ENCODE results near the gene STRAP.

Gene STRAP

GRCh38 chr12:15910864-15911721 is 28.9 kb downstream of the STRAP start, which contains the start of gene DERA:
TSS of gene DERA (plus strand) at chr12:15911332. CDS start at chr12:15911384, 52 bp downstream.
- peak within 1 kb of the TSS; percentile 91 for H3K27ac ChIP-seq (ENCODE audit: extremely low read depth, low read depth, low read length)
- POLR2A ChIA-PET, result interaction anchor here (0.6 to 2.0 kb wide), 7 partner anchors 9 to 28 kb away, joined by 3 to 8 read pairs (median 4); no protein-coding TSS in a partner anchor
- H3K36me3 ChIP-seq (ENCODE audit: control insufficient read depth in 2 of 2, insufficient read depth in 1 of 2, low read length in 2 of 2), result peaks cover 0 to 14% of the 10 kb centered on the region in 2 experiments; a peak in 1 of 3 replicates
- peak; percentile 61; the same call in 1 of the 2 replicates for TF ChIP-seq KLF8 (tag by site-specific recombination; IDR thresholded peaks at IDR 0.05)
- 0 out of 2 replicates have a peak, but pooled peaks have one; percentile 51 for TF ChIP-seq REPIN1 (tag by site-specific recombination; IDR thresholded peaks at IDR 0.05; ENCODE audit: low read depth)
- no peak for TF ChIP-seq TRIM28 (IDR thresholded peaks at IDR 0.05; ENCODE audit: borderline replicate concordance, low read length)
- TF ChIP-seq HIC1 (tag by site-specific recombination; IDR thresholded peaks at IDR 0.05), result peak; percentile 75; the same call in 1 of the 2 replicates
- TF ChIP-seq ZBTB8A (tag by site-specific recombination; IDR thresholded peaks at IDR 0.05), result peak; percentile 70
- TF ChIP-seq ZNF473 (tag by site-specific recombination; IDR thresholded peaks at IDR 0.05), result no peak
- TF ChIP-seq ZBTB48 (tag by site-specific recombination; IDR thresholded peaks at IDR 0.05), result peak; percentile 26
- peak; percentile 95 for TF ChIP-seq ZBTB17 (tag by site-specific recombination; IDR thresholded peaks at IDR 0.05)
- peak; percentile 54; the same call in 1 of the 2 replicates for TF ChIP-seq GLIS2 (tag by site-specific recombination; IDR thresholded peaks at IDR 0.05)
- TF ChIP-seq ZNF391 (tag by site-specific recombination; IDR thresholded peaks at IDR 0.05; ENCODE audit: borderline replicate concordance, low read depth), result peak; percentile 62; the same call in 1 of the 2 replicates
- TF ChIP-seq, protein P1, sequence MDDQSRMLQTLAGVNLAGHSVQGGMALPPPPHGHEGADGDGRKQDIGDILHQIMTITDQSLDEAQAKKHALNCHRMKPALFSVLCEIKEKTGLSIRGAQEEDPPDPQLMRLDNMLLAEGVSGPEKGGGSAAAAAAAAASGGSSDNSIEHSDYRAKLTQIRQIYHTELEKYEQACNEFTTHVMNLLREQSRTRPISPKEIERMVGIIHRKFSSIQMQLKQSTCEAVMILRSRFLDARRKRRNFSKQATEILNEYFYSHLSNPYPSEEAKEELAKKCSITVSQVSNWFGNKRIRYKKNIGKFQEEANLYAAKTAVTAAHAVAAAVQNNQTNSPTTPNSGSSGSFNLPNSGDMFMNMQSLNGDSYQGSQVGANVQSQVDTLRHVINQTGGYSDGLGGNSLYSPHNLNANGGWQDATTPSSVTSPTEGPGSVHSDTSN (CRISPR knock-in tag; IDR thresholded peaks at IDR 0.05), result no peak
- peak; percentile 34; the same call in 1 of the 2 replicates for TF ChIP-seq ZNF76 (tag by site-specific recombination; IDR thresholded peaks at IDR 0.05; ENCODE audit: borderline replicate concordance, low read depth)
- no peak for TF ChIP-seq PRDM6 (tag by site-specific recombination; IDR thresholded peaks at IDR 0.05)
- peak; percentile 46; the same call in 1 of the 2 replicates for TF ChIP-seq ZNF341 (tag by site-specific recombination; IDR thresholded peaks at IDR 0.05; ENCODE audit: low read depth)
- TF ChIP-seq IKZF3 (tag by site-specific recombination; IDR thresholded peaks at IDR 0.05), result peak; percentile 93
- 0 out of 2 replicates have a peak, but pooled peaks have one; percentile 34 for TF ChIP-seq ZFP69B (tag by site-specific recombination; IDR thresholded peaks at IDR 0.05)
- TF ChIP-seq GLI4 (tag by site-specific recombination; IDR thresholded peaks at IDR 0.05), result 0 out of 2 replicates have a peak, but pooled peaks have one; percentile 61
- TF ChIP-seq ZNF335 (tag by site-specific recombination; conservative IDR thresholded peaks at IDR 0.05), result peak; percentile 49; the same call in 1 of the 2 replicates
- TF ChIP-seq YY1 (tag by site-specific recombination; IDR thresholded peaks at IDR 0.05), result peak; percentile 83
- peak; percentile 12; the same call in 1 of the 2 replicates for TF ChIP-seq GLIS1 (tag by site-specific recombination; IDR thresholded peaks at IDR 0.05)
- no peak for TF ChIP-seq ZNF792 (tag by site-specific recombination; IDR thresholded peaks at IDR 0.05)
- peak; percentile 78 for TF ChIP-seq ZBTB10 (tag by site-specific recombination; IDR thresholded peaks at IDR 0.05)
- peak; percentile 57 for TF ChIP-seq MZF1 (tag by site-specific recombination; IDR thresholded peaks at IDR 0.05; ENCODE audit: borderline replicate concordance)
- TF ChIP-seq ZNF600 (tag by site-specific recombination; IDR thresholded peaks at IDR 0.05), result peak; percentile 97
- TF ChIP-seq ZXDB (tag by site-specific recombination; IDR thresholded peaks at IDR 0.05), result peak; percentile 62
- TF ChIP-seq ZNF292 (tag by site-specific recombination; IDR thresholded peaks at IDR 0.05; ENCODE audit: borderline replicate concordance, low read depth), result no peak
- TF ChIP-seq ZNF423 (tag by site-specific recombination; IDR thresholded peaks at IDR 0.05), result no peak
- TF ChIP-seq, protein P2, sequence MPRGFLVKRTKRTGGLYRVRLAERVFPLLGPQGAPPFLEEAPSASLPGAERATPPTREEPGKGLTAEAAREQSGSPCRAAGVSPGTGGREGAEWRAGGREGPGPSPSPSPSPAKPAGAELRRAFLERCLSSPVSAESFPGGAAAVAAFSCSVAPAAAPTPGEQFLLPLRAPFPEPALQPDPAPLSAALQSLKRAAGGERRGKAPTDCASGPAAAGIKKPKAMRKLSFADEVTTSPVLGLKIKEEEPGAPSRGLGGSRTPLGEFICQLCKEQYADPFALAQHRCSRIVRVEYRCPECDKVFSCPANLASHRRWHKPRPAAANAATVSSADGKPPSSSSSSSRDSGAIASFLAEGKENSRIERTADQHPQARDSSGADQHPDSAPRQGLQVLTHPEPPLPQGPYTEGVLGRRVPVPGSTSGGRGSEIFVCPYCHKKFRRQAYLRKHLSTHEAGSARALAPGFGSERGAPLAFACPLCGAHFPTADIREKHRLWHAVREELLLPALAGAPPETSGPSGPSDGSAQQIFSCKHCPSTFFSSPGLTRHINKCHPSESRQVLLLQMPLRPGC (tag by site-specific recombination; IDR thresholded peaks at IDR 0.05), result no peak

More at GRCh38 chr12:15910864-15911721, 28.9 kb downstream of the STRAP start, which contains the start of gene DERA:
- Histone ChIP-seq H3K4me1 (ENCODE audit: control insufficient read depth, insufficient read depth, low read length) (peaks cover 3% of the 10 kb centered on the region; the same call in 1 of the 2 replicates), H3K9me3 (ENCODE audit: control insufficient read depth, insufficient read depth, low read depth, low read length) (no peaks in the 10 kb centered on the region), H3K4me3 (ENCODE audit: low read depth, low read length) (peak within 1 kb of the TSS; percentile 58)
- CTCF ChIA-PET, result interaction anchor here (0.6 to 2.1 kb wide), 6 partner anchors 12 to 64 kb away, joined by 3 to 8 read pairs (median 3); no protein-coding TSS in a partner anchor
